ENCODE measurements around the gene ZNF813. TPM values are rescaled to one million over a fixed set of nuclear protein-coding genes. Genes with fewer than 3 reads are reported as not detected.
A peak's percentile ranks its signal among the peaks of the same experiment; 100 is the strongest.
"Not testable (repeated sequence)": the region's sequence is repeated elsewhere in the genome, so short reads cannot be mapped to it uniquely, and the experiment has no call there.

ZNF813 gene
- total RNA-seq, 1 donor from 2014 or later: 5.2 TPM

DNA sequence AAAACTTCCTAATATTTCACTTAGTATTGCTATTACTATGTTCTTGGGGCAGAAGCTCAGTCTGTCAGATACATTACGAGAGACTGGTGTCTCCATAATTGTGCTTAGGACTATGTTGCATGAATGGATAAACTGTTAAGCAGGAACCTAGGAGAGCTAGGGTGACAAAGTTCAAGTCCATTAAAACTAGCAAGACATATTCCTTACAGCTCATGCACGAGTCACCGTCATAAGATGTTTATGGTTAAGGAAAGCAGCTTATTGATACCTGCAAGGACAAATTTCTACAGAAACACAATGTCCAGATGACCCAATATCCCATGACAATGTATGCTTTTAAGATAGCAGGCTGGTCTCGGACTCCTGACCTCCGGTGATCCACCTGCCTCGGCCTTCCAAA, 5.7 kb upstream of the ZNF813 start:
- peaks cover 16% of the 10 kb centered on the region for H3K9me3 Mint-ChIP-seq (ENCODE audit: unreplicated experiment)
- DNase-seq: no peak
- peaks cover 1% of the 10 kb centered on the region for H3K4me1 Mint-ChIP-seq (ENCODE audit: low read depth, unreplicated experiment)
- peaks cover 4% of the 10 kb centered on the region for H3K27me3 Mint-ChIP-seq (ENCODE audit: unreplicated experiment)
- no peak overlapping the region for H3K4me3 Mint-ChIP-seq (ENCODE audit: unreplicated experiment)
- TF ChIP-seq, protein P1, sequence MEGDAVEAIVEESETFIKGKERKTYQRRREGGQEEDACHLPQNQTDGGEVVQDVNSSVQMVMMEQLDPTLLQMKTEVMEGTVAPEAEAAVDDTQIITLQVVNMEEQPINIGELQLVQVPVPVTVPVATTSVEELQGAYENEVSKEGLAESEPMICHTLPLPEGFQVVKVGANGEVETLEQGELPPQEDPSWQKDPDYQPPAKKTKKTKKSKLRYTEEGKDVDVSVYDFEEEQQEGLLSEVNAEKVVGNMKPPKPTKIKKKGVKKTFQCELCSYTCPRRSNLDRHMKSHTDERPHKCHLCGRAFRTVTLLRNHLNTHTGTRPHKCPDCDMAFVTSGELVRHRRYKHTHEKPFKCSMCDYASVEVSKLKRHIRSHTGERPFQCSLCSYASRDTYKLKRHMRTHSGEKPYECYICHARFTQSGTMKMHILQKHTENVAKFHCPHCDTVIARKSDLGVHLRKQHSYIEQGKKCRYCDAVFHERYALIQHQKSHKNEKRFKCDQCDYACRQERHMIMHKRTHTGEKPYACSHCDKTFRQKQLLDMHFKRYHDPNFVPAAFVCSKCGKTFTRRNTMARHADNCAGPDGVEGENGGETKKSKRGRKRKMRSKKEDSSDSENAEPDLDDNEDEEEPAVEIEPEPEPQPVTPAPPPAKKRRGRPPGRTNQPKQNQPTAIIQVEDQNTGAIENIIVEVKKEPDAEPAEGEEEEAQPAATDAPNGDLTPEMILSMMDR (IDR thresholded peaks at IDR 0.05; ENCODE audit: partially characterized antibody, unreplicated experiment): no peak
- H3K27ac Mint-ChIP-seq (ENCODE audit: unreplicated experiment): no peak overlapping the region
- peaks cover 30% of the 10 kb centered on the region for H3K36me3 Mint-ChIP-seq (ENCODE audit: unreplicated experiment)

DNA sequence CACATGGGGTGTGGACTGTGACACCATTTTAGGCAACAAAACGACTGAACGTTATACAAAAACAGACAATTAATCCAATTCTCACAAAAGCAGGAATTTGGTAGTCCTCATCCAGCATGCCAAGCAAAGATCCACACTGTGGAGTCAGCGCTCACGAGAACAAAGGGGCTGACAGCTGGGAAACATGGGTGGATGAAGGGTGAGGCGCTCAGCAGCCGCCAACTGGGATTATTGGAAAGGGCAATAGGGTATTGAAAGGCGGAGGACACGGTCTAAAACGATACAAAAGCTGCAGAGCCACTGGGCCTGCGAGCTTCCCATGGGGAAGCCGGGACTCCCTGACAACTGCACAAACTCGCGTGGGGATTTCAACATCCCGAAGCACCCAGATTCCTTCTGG, 4.7 kb upstream of the ZNF813 start:
- Mint-ChIP-seq H3K4me1 (ENCODE audit: low read depth, unreplicated experiment) (peaks cover 1% of the 10 kb centered on the region), H3K36me3 (ENCODE audit: unreplicated experiment) (peaks cover 25% of the 10 kb centered on the region), H3K27ac (ENCODE audit: unreplicated experiment) (peak overlapping the region; percentile 75), H3K4me3 (ENCODE audit: unreplicated experiment) (peak overlapping the region; percentile 47), H3K27me3 (ENCODE audit: unreplicated experiment) (peaks cover 4% of the 10 kb centered on the region), H3K9me3 (ENCODE audit: unreplicated experiment) (peaks cover 16% of the 10 kb centered on the region)
- TF ChIP-seq, protein P1 (IDR thresholded peaks at IDR 0.05; ENCODE audit: partially characterized antibody, unreplicated experiment): no peak
- DNase-seq: no peak

DNA sequence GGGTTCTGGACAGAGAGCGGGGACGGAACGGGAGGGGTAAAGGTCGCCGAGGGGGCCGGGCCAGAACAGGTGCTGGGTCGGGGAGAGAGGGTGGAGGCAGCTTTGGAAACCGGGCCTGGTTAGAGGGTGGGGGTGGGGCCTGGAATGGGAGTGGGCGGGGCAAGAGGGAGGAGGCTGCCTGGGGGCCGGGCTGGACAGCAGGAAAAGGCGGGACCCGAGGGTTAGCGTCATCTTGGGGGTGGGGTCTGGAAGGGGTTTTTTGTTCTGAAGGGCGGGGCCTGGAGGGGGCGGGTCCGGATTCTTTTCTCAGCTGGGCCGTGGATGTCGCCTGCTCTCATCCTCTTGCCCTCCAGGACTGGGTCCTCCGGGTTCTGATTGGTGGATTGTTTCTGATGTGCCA, 4.3 kb upstream of the ZNF813 start:
- H3K27me3 Mint-ChIP-seq (ENCODE audit: unreplicated experiment): peaks cover 4% of the 10 kb centered on the region
- TF ChIP-seq, protein P1 (IDR thresholded peaks at IDR 0.05; ENCODE audit: partially characterized antibody, unreplicated experiment): no peak
- H3K27ac Mint-ChIP-seq (ENCODE audit: unreplicated experiment): peak overlapping the region; percentile 75
- peaks cover 3% of the 10 kb centered on the region for H3K4me1 Mint-ChIP-seq (ENCODE audit: low read depth, unreplicated experiment)
- peaks cover 12% of the 10 kb centered on the region for H3K9me3 Mint-ChIP-seq (ENCODE audit: unreplicated experiment)
- DNase-seq: peak; percentile 65
- peak overlapping the region; percentile 73 for H3K4me3 Mint-ChIP-seq (ENCODE audit: unreplicated experiment)
- H3K36me3 Mint-ChIP-seq (ENCODE audit: unreplicated experiment): peaks cover 22% of the 10 kb centered on the region

DNA sequence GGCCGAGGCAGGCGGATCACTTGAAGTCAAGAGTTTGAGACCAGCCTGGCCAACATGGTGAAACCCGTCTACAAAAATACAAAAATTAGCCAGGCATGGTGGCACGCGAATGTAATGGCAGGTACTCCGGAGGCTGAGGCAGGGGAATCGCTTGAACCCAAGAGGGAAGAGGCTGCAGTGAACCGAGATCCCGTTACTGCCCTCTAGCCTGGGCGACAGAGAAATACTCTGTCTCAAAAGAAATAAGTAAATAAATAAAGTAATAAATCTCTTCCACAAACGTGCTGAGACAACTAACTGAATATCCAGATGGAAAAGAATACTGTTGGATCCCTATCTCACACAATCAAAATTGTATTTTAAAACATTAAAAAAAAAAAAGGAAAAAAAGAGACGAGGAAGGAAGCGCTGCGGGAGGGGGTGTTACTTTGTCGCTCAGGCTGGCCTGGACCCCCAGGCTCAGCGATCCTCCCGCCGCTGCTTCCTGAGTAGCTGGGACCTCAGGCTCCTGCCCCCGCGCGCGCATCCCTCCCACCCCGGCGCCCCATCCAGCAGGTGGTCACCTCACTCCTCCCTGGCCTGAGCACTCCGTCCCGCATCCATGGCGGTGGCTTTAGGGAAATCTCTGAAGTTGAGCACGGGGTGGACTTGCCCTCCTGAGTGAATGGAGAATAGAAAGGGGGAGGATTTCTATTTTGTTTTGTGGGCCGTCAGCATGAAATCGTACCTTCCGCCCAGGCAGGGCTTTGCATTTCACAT, 628 bp upstream of the ZNF813 start:
- TF ChIP-seq, protein P1 (IDR thresholded peaks at IDR 0.05; ENCODE audit: partially characterized antibody, unreplicated experiment): no peak
- Mint-ChIP-seq H3K36me3 (ENCODE audit: unreplicated experiment) (peaks cover 10% of the 10 kb centered on the region), H3K9me3 (ENCODE audit: unreplicated experiment) (peaks cover 3% of the 10 kb centered on the region), H3K4me3 (ENCODE audit: unreplicated experiment) (peak overlapping the region; percentile 97), H3K27ac (ENCODE audit: unreplicated experiment) (no peak overlapping the region), H3K27me3 (ENCODE audit: unreplicated experiment) (peaks cover 4% of the 10 kb centered on the region), H3K4me1 (ENCODE audit: low read depth, unreplicated experiment) (peaks cover 6% of the 10 kb centered on the region)
- DNase-seq: peak; percentile 27

GRCh38 chr19:53468628-53469027, 1.1 kb downstream of the ZNF813 start:
- not testable (repeated sequence) for DNase-seq

More at GRCh38 chr19:53468628-53469027, 1.1 kb downstream of the ZNF813 start:
- H3K27me3 Mint-ChIP-seq (ENCODE audit: unreplicated experiment); H3K36me3 Mint-ChIP-seq (ENCODE audit: unreplicated experiment); H3K4me1 Mint-ChIP-seq (ENCODE audit: low read depth, unreplicated experiment); H3K9me3 Mint-ChIP-seq (ENCODE audit: unreplicated experiment): not testable (repeated sequence)
- H3K4me3 Mint-ChIP-seq (ENCODE audit: unreplicated experiment): peak overlapping the region; percentile 97
- H3K27ac Mint-ChIP-seq (ENCODE audit: unreplicated experiment): peak overlapping the region; percentile 3
